ENCODE results near the gene CLDN14. TPM values are rescaled to one million over a fixed set of nuclear protein-coding genes. Genes with fewer than 3 reads are reported as not detected.
A peak's percentile ranks its signal among the peaks of the same experiment; 100 is the strongest.

Gene CLDN14
- total and polyA plus RNA-seq, 10 donors, result 0.13 to 0.94 (median 0.35) TPM; not detected in 4

DNA sequence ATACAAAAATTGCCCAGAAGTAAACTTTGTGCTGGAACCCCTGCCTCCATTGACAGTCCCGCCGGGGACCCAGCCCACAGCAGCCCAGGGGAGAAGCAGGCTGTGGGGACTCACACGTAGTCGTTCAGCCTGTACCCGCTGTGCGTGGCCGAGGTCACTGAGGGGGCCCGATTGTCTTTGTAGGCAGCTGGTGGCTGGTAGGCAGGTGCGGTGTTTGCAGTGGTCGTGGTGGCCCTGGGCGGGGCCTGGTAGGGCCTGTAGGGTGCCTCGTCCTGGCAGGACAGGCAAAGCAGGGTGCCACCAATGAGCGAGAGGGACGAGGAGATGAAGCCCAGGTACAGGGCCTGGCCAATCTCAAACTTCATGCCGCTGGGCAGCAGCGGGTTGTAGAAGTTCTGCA lies 19.1 kb downstream of the CLDN14 start:
- Histone ChIP-seq H3K27me3 (replicated peaks in 1 of 7) (peaks cover 0 to 30% (median 0%) of the 10 kb centered on the region in 7 donors), H3K36me3 (no peaks in the 10 kb centered on the region), H3K4me1 (peaks cover 0 to 4% (median 0%) of the 10 kb centered on the region in 6 donors), H3K9me3 (no peaks in the 10 kb centered on the region), H3K4me3 (no peak overlapping the region), H3K27ac (no peak overlapping the region)
- intact Hi-C loops (cut with DNase I; ENCODE audit: low total_unique reads), result no loop called here
- TF ChIP-seq POLR2A (IDR thresholded peaks at IDR 0.05) (no peak), POLR2AphosphoS5 (IDR thresholded peaks at IDR 0.05) (no peak)
- TF ChIP-seq, protein P1, sequence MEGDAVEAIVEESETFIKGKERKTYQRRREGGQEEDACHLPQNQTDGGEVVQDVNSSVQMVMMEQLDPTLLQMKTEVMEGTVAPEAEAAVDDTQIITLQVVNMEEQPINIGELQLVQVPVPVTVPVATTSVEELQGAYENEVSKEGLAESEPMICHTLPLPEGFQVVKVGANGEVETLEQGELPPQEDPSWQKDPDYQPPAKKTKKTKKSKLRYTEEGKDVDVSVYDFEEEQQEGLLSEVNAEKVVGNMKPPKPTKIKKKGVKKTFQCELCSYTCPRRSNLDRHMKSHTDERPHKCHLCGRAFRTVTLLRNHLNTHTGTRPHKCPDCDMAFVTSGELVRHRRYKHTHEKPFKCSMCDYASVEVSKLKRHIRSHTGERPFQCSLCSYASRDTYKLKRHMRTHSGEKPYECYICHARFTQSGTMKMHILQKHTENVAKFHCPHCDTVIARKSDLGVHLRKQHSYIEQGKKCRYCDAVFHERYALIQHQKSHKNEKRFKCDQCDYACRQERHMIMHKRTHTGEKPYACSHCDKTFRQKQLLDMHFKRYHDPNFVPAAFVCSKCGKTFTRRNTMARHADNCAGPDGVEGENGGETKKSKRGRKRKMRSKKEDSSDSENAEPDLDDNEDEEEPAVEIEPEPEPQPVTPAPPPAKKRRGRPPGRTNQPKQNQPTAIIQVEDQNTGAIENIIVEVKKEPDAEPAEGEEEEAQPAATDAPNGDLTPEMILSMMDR (IDR thresholded peaks at IDR 0.05 in 8 of 11, conservative IDR thresholded peaks at IDR 0.05 in 3 of 11), result no peak
- DNase-seq, result no peak
- WGBS, 5 donors, result 89 to 95% (median 91%) methylated on average over 16 of the region's 16 CpGs

DNA sequence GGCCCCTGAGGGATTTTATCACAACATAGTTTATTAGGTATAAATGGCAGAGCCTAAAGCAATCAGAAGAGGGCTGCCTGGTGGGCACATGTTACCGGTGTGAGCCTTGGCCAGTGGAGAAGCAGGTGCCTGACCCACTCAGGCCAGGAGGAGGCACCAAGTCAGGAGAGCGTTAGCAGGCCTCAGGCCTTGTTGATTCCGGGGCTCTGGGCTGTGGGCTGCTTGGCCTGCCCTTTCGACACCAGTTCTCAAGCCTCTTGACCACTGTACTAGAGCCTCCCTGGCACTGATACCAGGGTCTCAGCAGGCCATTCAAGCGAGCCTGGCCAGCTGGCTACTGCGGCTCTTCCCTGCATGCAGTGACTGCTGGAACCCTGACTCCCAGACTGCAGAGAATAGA lies 20.8 kb downstream of the CLDN14 start:
- no peaks in the 10 kb centered on the region for H3K36me3 ChIP-seq
- intact Hi-C loops (cut with DNase I; ENCODE audit: low total_unique reads), result no loop called here
- no peak overlapping the region for H3K27ac ChIP-seq
- TF ChIP-seq, protein P1 (IDR thresholded peaks at IDR 0.05 in 8 of 11, conservative IDR thresholded peaks at IDR 0.05 in 3 of 11), result no peak
- TF ChIP-seq POLR2A (IDR thresholded peaks at IDR 0.05) (no peak), POLR2AphosphoS5 (IDR thresholded peaks at IDR 0.05) (no peak)
- peaks cover 0 to 26% (median 0%) of the 10 kb centered on the region in 7 donors for H3K27me3 ChIP-seq (replicated peaks in 1 of 7)
- peaks cover 0 to 4% (median 0%) of the 10 kb centered on the region in 6 donors for H3K4me1 ChIP-seq
- WGBS, 5 donors, result 84 to 93% (median 92%) methylated on average over 3 to 6 of the region's 6 CpGs
- no peaks in the 10 kb centered on the region for H3K9me3 ChIP-seq
- H3K4me3 ChIP-seq, result no peak overlapping the region
- no peak for DNase-seq

DNA sequence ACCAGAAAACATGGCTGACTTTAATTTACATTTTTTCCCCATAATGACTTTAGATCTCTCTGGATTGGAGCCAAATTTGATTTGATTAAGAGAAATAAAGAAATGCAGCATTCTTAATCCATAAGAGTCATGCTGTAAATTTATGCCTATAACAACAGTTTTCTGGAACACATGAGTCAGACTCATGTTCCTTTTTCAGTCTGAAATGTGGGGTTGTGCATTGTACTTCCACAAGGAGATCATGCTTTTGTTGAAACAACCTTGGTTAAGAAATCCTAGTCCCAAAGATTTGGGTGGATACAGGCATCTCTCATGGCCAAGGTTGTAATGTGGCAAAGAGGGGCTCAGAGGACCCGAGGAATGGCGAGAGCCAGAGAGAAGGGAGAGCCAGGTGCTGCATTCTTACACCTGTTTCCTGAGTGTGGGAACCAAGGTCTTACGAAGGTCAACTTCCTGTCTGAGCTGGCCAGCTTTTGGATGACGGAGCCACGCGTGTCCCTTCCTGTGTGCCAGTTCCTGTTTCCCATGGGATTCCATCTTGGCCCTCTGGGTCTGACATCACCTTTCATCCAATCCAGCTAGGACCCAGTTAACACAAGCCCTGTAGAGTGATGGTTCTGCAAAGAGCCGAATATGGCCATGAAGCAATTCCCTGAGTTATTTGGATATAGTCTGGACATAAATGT lies 23.1 kb downstream of the CLDN14 start:
- TF ChIP-seq POLR2AphosphoS5 (IDR thresholded peaks at IDR 0.05), result peak in 1 of 3 donors; percentile 68
- TF ChIP-seq, protein P1 (IDR thresholded peaks at IDR 0.05 in 8 of 11, conservative IDR thresholded peaks at IDR 0.05 in 3 of 11), result no peak
- Histone ChIP-seq H3K27ac (no peak overlapping the region), H3K9me3 (no peaks in the 10 kb centered on the region), H3K27me3 (replicated peaks in 1 of 7) (peaks cover 0 to 9% (median 0%) of the 10 kb centered on the region in 7 donors), H3K36me3 (no peaks in the 10 kb centered on the region), H3K4me3 (no peak overlapping the region), H3K4me1 (peaks cover 0 to 4% (median 0%) of the 10 kb centered on the region in 6 donors)
- DNase-seq, result no peak
- intact Hi-C loops (cut with DNase I; ENCODE audit: low total_unique reads), result no loop called here
- 42 to 57% (median 46%) methylated on average over 7 of the region's 7 CpGs for WGBS, 5 donors

DNA sequence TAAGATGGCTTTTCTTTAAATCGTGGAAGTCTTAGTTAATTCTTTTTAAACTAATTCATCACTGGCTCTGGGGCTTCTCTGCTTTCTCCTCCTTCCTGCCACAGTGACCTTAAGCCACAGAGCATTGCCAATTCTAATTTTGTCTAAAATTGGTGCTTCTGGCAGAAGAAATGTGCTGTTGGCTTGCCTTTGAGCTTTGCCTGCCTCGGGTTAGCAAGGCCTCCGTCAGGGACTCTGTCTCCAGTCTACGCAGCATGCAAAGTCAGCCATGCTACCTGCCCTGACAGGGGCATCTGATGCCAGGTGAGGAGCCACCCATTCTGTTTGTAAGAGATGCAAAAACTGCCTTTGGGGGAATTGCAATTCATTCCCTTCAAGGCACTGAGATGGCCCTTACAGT lies 25.2 kb downstream of the CLDN14 start:
- no peaks in the 10 kb centered on the region for H3K36me3 ChIP-seq
- no peaks in the 10 kb centered on the region for H3K9me3 ChIP-seq
- TF ChIP-seq POLR2AphosphoS5 (IDR thresholded peaks at IDR 0.05), result no peak
- TF ChIP-seq POLR2A (IDR thresholded peaks at IDR 0.05), result no peak
- DNase-seq, result no peak
- H3K4me1 ChIP-seq, result no peaks in the 10 kb centered on the region
- no peaks in the 10 kb centered on the region for H3K27me3 ChIP-seq (replicated peaks in 1 of 7)
- WGBS, 5 donors, result 52 to 61% (median 56%) methylated on average over 3 to 4 of the region's 4 CpGs
- H3K27ac ChIP-seq, result no peak overlapping the region
- H3K4me3 ChIP-seq, result no peak overlapping the region
- intact Hi-C loops (cut with DNase I; ENCODE audit: low total_unique reads), result no loop called here
